Stimulated activated CD8-positive, alpha-beta memory T cell treated with anti-CD3 and anti-CD28 coated beads, Interleukin-7, amount 100 ng/mL, for 48 hours (primary cell): ENCODE results near the gene RAB41.
"Not testable (repeated sequence)": the region's sequence is repeated elsewhere in the genome, so short reads cannot be mapped to it uniquely, and the experiment has no call there.

ENCODE experiments used
- DNase-seq, 2 donors: peaks; one replicate each; pipeline ENCODE4 v3.0.0-alpha.2; 2020; ENCODE audit warnings: low read depth in 1 of 2; ENCODE audit errors: extremely low read depth in 1 of 2

Gene RAB41

GRCh38 chrX:70289793-70290770, 8.1 kb downstream of the RAB41 start, which contains the start of the genes KIF4A and PDZD11:
KIF4A (plus strand) TSS chrX:70290104; CDS start chrX:70290459, 355 bp downstream.
PDZD11 (minus strand) TSS chrX:70289927; CDS start chrX:70289341, 586 bp downstream.
- DNase-seq = peak; percentile 60 to 73

- no peak for DNase-seq
These were observed 10.8 kb downstream of the RAB41 start for GRCh38 chrX:70292788-70293187.

GRCh38 chrX:70293621-70294020, 11.6 kb downstream of the RAB41 start:
- no peak for DNase-seq

- DNase-seq = no peak
These were observed 19.7 kb downstream of the RAB41 start for GRCh38 chrX:70301716-70302115.

- no peak for DNase-seq
These were observed 31.5 kb downstream of the RAB41 start for GRCh38 chrX:70313503-70313902.

- DNase-seq = no peak
These were observed 40.8 kb downstream of the RAB41 start for GRCh38 chrX:70322784-70323183.

- DNase-seq = not testable (repeated sequence)
These were observed 41.7 kb downstream of the RAB41 start for GRCh38 chrX:70323628-70324027.

- DNase-seq = no peak
These were observed 42.4 kb downstream of the RAB41 start for GRCh38 chrX:70324326-70324725.

GRCh38 chrX:70331161-70331560, 49.2 kb downstream of the RAB41 start:
- no peak for DNase-seq

- no peak for DNase-seq
These were observed 50.6 kb downstream of the RAB41 start for GRCh38 chrX:70332600-70332999.
